Breast epithelium (tissue), 4 donors: ENCODE results near the gene POLD1. TPM values are rescaled to one million over a fixed set of nuclear protein-coding genes. Genes with fewer than 3 reads are reported as not detected.

Source experiments
- DNase-seq, 2 donors: peaks; one replicate each; pipeline ENCODE4 v3.0.0-alpha.2; 2019; ENCODE audit warnings: low spot score in 2 of 2
- H3K27ac ChIP-seq, 2 donors: fragments of 200-600 bp; sonication (generic) in 1 of 2; one replicate each; pipeline ENCODE4 v1.5.1; 2016 to 2019; ENCODE audit warnings: mild to moderate bottlenecking in 1 of 2
- H3K27me3 ChIP-seq, 2 donors: fragments of 200-600 bp; sonication (generic) in 1 of 2; one replicate each; pipeline versions ENCODE4 v1.5.1 to v1.6.0; 2017 to 2019; ENCODE audit warnings: control low read depth in 1 of 2, mild to moderate bottlenecking in 1 of 2
- H3K36me3 ChIP-seq: fragments of 200-600 bp; one replicate; pipeline ENCODE4 v1.5.1; 2019
- H3K4me1 ChIP-seq, 2 donors: fragments of 200-600 bp; sonication (generic); one replicate each; pipeline ENCODE4 v1.5.1; 2016 to 2019; ENCODE audit warnings: control low read depth in 1 of 2
- H3K4me3 ChIP-seq, 3 donors: fragments of 200-600 bp; sonication (generic); 1 replicate in 2 of 3; 2 replicates in 1 of 3; pipeline ENCODE4 v1.5.1; 2016 to 2019; ENCODE audit warnings: mild to moderate bottlenecking in 3 of 3, moderate library complexity in 2 of 3
- H3K9me3 ChIP-seq, 2 donors: fragments of 200-600 bp; sonication (generic) in 1 of 2; one replicate each; pipeline ENCODE4 v1.5.1; 2016 to 2019; ENCODE audit warnings: control low read depth in 1 of 2
- CTCF ChIP-seq, 3 donors: fragments of 450-650 bp; IDR thresholded peaks; one replicate each; pipeline ENCODE4 v1.5.1; 2016 to 2017; ENCODE audit warnings: antibody characterized with exemption in 3 of 3, mild to moderate bottlenecking in 3 of 3, moderate library complexity in 3 of 3
- POLR2A ChIP-seq: fragments of 450-650 bp; IDR thresholded peaks from one replicate; pipeline ENCODE4 v1.6.1; 2016; ENCODE audit warnings: antibody characterized with exemption, mild to moderate bottlenecking, moderate library complexity
- POLR2AphosphoS5 ChIP-seq, 3 donors: sonication (generic); formaldehyde crosslinking; IDR thresholded peaks; one replicate each; pipeline ENCODE4 v1.6.1; 2017; ENCODE audit warnings: antibody characterized with exemption in 3 of 3
- intact Hi-C: fragments of 100-400 bp; cut with DNase I; formaldehyde crosslinking; loops from one replicate; pipeline ENCODE4 v1.15.1; 2023; ENCODE audit warnings: low total_unique reads
- total RNA-seq, 3 donors: library from RNA; depleted of rRNA; stranded (reverse); fragments of >200 nt; gene quantifications; one replicate each; pipeline ENCODE4 v1.1.0, GENCODE V29; 2016

The POLD1 gene
- total RNA-seq, 3 donors from 2014 or later, result 13.8 to 17.3 (median 16.0) TPM

- no peaks in the 10 kb centered on the region for H3K36me3 ChIP-seq
- H3K27ac ChIP-seq, result no peak overlapping the region
- H3K4me1 ChIP-seq, result no peaks in the 10 kb centered on the region
- intact Hi-C loops, result no loop called here
- H3K9me3 ChIP-seq, result no peaks in the 10 kb centered on the region
- DNase-seq, result no peak
- H3K27me3 ChIP-seq, result no peaks in the 10 kb centered on the region
- no peak overlapping the region for H3K4me3 ChIP-seq
- no peak for TF ChIP-seq CTCF (IDR thresholded peaks at IDR 0.05)
- no peak for TF ChIP-seq POLR2AphosphoS5 (IDR thresholded peaks at IDR 0.05)
- no peak for TF ChIP-seq POLR2A
These were observed 18.6 kb downstream of the POLD1 start for GRCh38 chr19:50402544-50403301.

GRCh38 chr19:50406156-50406820, 22.1 kb downstream of the POLD1 start:
- no peak for DNase-seq
- intact Hi-C loops, result no loop called here
- H3K4me3 ChIP-seq, result no peak overlapping the region
- no peak overlapping the region for H3K27ac ChIP-seq
- no peaks in the 10 kb centered on the region for H3K9me3 ChIP-seq
- H3K36me3 ChIP-seq, result peaks cover 8% of the 10 kb centered on the region
- no peaks in the 10 kb centered on the region for H3K4me1 ChIP-seq
- H3K27me3 ChIP-seq, result no peaks in the 10 kb centered on the region
- TF ChIP-seq POLR2AphosphoS5 (IDR thresholded peaks at IDR 0.05) (no peak), POLR2A (no peak), CTCF (IDR thresholded peaks at IDR 0.05) (no peak)

DNA sequence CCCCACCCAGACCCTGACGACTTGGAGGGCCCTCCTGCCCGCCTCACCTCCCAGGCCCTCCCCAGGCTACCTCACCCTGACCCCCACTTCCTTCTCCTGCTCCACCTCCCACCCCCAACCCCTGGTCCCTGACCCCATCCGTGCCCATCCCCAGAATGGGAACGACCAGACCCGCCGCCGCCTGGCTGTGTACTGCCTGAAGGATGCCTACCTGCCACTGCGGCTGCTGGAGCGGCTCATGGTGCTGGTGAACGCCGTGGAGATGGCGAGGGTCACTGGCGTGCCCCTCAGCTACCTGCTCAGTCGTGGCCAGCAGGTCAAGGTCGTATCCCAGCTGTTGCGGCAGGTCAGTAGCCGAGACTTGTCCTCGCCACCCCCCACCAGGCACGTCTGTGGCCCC, 22.7 kb downstream of the POLD1 start:
- Histone ChIP-seq H3K4me1 (no peaks in the 10 kb centered on the region), H3K9me3 (no peaks in the 10 kb centered on the region), H3K4me3 (no peak overlapping the region), H3K27me3 (no peaks in the 10 kb centered on the region), H3K36me3 (peaks cover 8% of the 10 kb centered on the region), H3K27ac (no peak overlapping the region)
- no peak for DNase-seq
- intact Hi-C loops, result no loop called here
- TF ChIP-seq POLR2A, result no peak
- no peak for TF ChIP-seq POLR2AphosphoS5 (IDR thresholded peaks at IDR 0.05)
- TF ChIP-seq CTCF (IDR thresholded peaks at IDR 0.05), result no peak

DNA sequence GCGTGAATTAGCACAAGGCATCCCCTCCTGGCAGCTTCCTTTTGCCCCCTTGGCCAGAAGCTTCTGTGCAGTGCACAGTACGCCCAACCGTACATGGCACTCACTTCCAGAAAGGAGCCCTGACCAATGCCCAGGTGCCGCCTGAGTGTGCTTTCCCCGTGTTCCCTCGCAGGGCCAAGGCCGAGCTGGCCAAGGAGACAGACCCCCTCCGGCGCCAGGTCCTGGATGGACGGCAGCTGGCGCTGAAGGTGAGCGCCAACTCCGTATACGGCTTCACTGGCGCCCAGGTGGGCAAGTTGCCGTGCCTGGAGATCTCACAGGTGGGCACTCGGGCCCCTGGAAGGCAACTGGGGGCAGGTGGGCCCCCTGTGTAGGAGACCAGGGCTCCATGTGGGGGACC, 25.2 kb downstream of the POLD1 start:
- no peaks in the 10 kb centered on the region for H3K9me3 ChIP-seq
- H3K36me3 ChIP-seq, result peaks cover 8% of the 10 kb centered on the region
- intact Hi-C loops, result no loop called here
- no peak overlapping the region for H3K4me3 ChIP-seq
- DNase-seq, result no peak
- no peaks in the 10 kb centered on the region for H3K4me1 ChIP-seq
- no peaks in the 10 kb centered on the region for H3K27me3 ChIP-seq
- no peak overlapping the region for H3K27ac ChIP-seq
- TF ChIP-seq CTCF (IDR thresholded peaks at IDR 0.05), result no peak
- no peak for TF ChIP-seq POLR2A
- no peak for TF ChIP-seq POLR2AphosphoS5 (IDR thresholded peaks at IDR 0.05)

- Histone ChIP-seq H3K36me3 (peaks cover 8% of the 10 kb centered on the region), H3K27me3 (no peaks in the 10 kb centered on the region)
- intact Hi-C loops, result no loop called here
These were observed 26.0 kb downstream of the POLD1 start for GRCh38 chr19:50410109-50410508.

More at GRCh38 chr19:50410109-50410508, 26.0 kb downstream of the POLD1 start:
- Histone ChIP-seq H3K27ac (no peak overlapping the region), H3K4me1 (no peaks in the 10 kb centered on the region), H3K4me3 (no peak overlapping the region), H3K9me3 (no peaks in the 10 kb centered on the region)
- TF ChIP-seq POLR2AphosphoS5 (IDR thresholded peaks at IDR 0.05), result no peak
- TF ChIP-seq CTCF (IDR thresholded peaks at IDR 0.05), result no peak
- no peak for TF ChIP-seq POLR2A
- DNase-seq, result no peak
